DOHH2 (cell line): ENCODE data around the gene RPL28.

ENCODE experiments used
- H3F3A ChIP-seq: fragments of 200-600 bp; sonication (generic), shearing (Covaris generic); 2 replicates; pipeline ENCODE4 v1.6.0; 2016; ENCODE audit warnings: antibody characterized with exemption, mild to moderate bottlenecking; ENCODE audit not compliant: control insufficient read depth, insufficient read depth
- H3K27ac ChIP-seq: fragments of 200-600 bp; sonication (generic); 2 replicates; pipeline ENCODE4 v1.5.1; 2014; ENCODE audit warnings: low read depth, mild to moderate bottlenecking, low read length, moderate library complexity
- H3K27me3 ChIP-seq: fragments of 200-600 bp; sonication (generic); 2 replicates; pipeline ENCODE4 v1.6.1; 2014; ENCODE audit warnings: mild to moderate bottlenecking, low read length, mixed read lengths; ENCODE audit not compliant: control insufficient read depth
- H3K36me3 ChIP-seq: fragments of 200-600 bp; sonication (generic); 2 replicates; pipeline ENCODE4 v1.6.1; 2014; ENCODE audit warnings: mild to moderate bottlenecking, low read length, moderate library complexity, mixed read lengths; ENCODE audit not compliant: control insufficient read depth
- H3K4me1 ChIP-seq: fragments of 200-600 bp; sonication (generic); 2 replicates; pipeline ENCODE4 v1.6.1; 2014; ENCODE audit warnings: mild to moderate bottlenecking, low read length, mixed read lengths; ENCODE audit not compliant: control insufficient read depth
- H3K4me2 ChIP-seq: fragments of 200-600 bp; sonication (generic); 2 replicates; pipeline ENCODE4 v1.6.0; 2014; ENCODE audit warnings: mild to moderate bottlenecking, low read length, moderate library complexity
- H3K4me3 ChIP-seq: fragments of 200-600 bp; sonication (generic); 2 replicates; pipeline ENCODE4 v1.5.1; 2014; ENCODE audit warnings: mild to moderate bottlenecking, low read length, mixed read lengths
- H3K79me2 ChIP-seq: fragments of 200-600 bp; sonication (generic); 2 replicates; pipeline ENCODE4 v1.6.1; 2014; ENCODE audit warnings: mild to moderate bottlenecking, low read length, mixed read lengths; ENCODE audit not compliant: control insufficient read depth
- H3K9me2 ChIP-seq: fragments of 200-600 bp; sonication (generic); replicated peaks from 2 replicates; pipeline ENCODE4 v1.6.1; 2014; ENCODE audit warnings: mild to moderate bottlenecking, low read length, mixed read lengths; ENCODE audit not compliant: control insufficient read depth
- H3K9me3 ChIP-seq: fragments of 200-600 bp; sonication (generic); 2 replicates; pipeline ENCODE4 v1.6.1; 2014; ENCODE audit warnings: antibody characterized with exemption, low read length, mixed read lengths; ENCODE audit not compliant: control insufficient read depth, insufficient read depth
- H4K20me1 ChIP-seq: fragments of 200-600 bp; sonication (generic); 2 replicates; pipeline ENCODE4 v1.6.0; 2014; ENCODE audit warnings: low read depth, mild to moderate bottlenecking, antibody characterized with exemption, low read length, moderate library complexity; ENCODE audit not compliant: control insufficient read depth, insufficient read depth
- EZH2phosphoT487 ChIP-seq: fragments of 200-600 bp; sonication (generic); IDR thresholded peaks from 2 replicates; pipeline ENCODE4 v1.6.1; 2017; ENCODE audit warnings: borderline replicate concordance, mild to moderate bottlenecking, antibody characterized with exemption, low read length, moderate library complexity, mixed read lengths
- TF ChIP-seq, protein P1 (sequence below): fragments of 200-600 bp; sonication (generic); IDR thresholded peaks from one replicate; pipeline ENCODE4 v1.5.1; 2014; ENCODE audit warnings: antibody characterized with exemption, mild to moderate bottlenecking, low read depth, low read length; ENCODE audit not compliant: poor library complexity, severe bottlenecking

RPL28 gene

DNA sequence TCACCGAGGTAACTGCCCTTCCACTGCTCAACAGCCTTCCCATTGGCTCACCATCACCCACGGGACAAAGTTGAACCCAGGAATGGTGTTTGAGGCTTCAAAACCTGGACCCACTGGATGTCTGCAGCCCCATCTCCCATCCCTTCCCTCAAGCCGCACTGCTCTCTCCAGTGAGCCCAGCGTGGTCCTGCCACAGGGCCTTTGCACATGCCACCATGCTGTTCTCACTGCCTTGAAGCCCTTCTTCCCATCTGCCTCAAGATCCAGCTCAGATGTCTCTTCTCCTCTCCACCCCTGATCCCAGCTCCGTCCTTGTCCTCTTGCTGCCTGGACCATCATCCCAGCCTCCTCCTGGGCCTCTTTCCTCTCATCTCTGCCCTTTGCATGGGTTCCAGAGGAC is 53.3 kb downstream of the RPL28 start:
- Histone ChIP-seq H3K36me3 (no peaks in the 10 kb centered on the region), H3F3A (peaks cover 5% of the 10 kb centered on the region; the same call in 1 of the 2 replicates), H3K4me1 (peaks cover 15% of the 10 kb centered on the region), H3K79me2 (no peaks in the 10 kb centered on the region), H3K9me2 (no peaks in the 10 kb centered on the region), H3K27me3 (peaks cover 25% of the 10 kb centered on the region), H3K4me3 (no peak overlapping the region), H3K9me3 (no peaks in the 10 kb centered on the region), H4K20me1 (no peaks in the 10 kb centered on the region; the same call in 1 of the 2 replicates), H3K4me2 (no peak overlapping the region), H3K27ac (no peak overlapping the region)
- TF ChIP-seq, protein P1, sequence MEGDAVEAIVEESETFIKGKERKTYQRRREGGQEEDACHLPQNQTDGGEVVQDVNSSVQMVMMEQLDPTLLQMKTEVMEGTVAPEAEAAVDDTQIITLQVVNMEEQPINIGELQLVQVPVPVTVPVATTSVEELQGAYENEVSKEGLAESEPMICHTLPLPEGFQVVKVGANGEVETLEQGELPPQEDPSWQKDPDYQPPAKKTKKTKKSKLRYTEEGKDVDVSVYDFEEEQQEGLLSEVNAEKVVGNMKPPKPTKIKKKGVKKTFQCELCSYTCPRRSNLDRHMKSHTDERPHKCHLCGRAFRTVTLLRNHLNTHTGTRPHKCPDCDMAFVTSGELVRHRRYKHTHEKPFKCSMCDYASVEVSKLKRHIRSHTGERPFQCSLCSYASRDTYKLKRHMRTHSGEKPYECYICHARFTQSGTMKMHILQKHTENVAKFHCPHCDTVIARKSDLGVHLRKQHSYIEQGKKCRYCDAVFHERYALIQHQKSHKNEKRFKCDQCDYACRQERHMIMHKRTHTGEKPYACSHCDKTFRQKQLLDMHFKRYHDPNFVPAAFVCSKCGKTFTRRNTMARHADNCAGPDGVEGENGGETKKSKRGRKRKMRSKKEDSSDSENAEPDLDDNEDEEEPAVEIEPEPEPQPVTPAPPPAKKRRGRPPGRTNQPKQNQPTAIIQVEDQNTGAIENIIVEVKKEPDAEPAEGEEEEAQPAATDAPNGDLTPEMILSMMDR = no peak
- no peak for TF ChIP-seq EZH2phosphoT487

DNA sequence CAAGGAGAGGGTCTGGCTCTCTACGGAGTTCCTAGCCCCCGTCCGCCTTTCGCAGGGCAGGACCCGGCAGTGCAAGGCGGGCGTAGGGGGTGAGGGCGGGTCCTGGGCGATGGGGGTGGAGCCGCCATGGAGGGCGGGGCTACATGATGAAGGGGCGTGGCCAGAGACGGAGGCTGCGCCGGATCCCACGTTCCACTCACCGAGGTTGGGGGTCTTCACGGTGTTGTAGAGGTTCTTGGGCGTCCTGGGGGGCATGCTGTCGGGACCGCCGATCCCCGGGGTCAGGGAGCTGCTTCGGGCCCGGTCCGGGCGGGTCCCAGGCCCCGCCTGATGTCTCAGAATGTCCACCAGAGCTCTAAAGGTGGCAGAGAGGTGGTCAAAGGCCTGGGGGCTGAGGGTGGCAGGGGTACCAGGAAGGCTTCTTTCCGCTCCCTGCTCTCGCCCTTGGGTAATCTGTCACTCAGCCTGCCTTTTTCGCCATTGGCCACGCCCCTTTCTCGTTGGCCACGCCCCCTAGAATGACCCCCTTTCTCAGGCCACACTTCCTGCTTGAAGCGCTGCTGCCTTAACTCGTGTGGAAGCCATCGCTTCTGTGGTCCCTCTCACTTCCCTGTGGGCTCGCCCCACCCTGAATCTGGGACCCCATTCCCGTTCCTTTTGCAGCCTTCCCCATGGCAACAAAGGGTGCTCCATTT is 54.8 kb downstream of the RPL28 start:
- Histone ChIP-seq H3K27ac (no peak overlapping the region), H3K27me3 (peaks cover 32% of the 10 kb centered on the region), H3K79me2 (no peaks in the 10 kb centered on the region), H3K9me2 (no peaks in the 10 kb centered on the region), H3K4me2 (peak overlapping the region; percentile 42), H3K4me3 (no peak overlapping the region), H3K36me3 (no peaks in the 10 kb centered on the region), H3F3A (peaks cover 5% of the 10 kb centered on the region; the same call in 1 of the 2 replicates), H3K4me1 (peaks cover 15% of the 10 kb centered on the region), H4K20me1 (no peaks in the 10 kb centered on the region; the same call in 1 of the 2 replicates), H3K9me3 (no peaks in the 10 kb centered on the region)
- TF ChIP-seq, protein P1 = no peak
- no peak for TF ChIP-seq EZH2phosphoT487

DNA sequence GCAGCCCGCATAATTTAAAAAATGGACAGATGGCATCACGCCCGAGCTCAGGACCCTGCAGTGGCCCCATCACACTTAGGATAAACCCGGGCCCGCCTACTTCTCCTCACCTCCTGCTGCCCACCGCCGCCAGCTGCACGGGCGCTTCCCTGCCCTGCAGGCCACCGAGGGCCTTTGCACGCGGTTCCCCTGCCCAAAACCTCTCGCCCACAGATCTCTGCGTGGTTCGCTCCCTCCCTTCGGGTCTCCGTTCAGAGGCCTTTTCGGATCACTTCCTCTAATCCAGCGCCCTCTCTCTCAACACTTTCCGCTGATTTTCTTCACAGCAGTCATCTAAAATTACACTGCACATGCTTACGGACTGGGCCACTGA is 55.6 kb downstream of the RPL28 start:
- H3K79me2 ChIP-seq = no peaks in the 10 kb centered on the region
- no peaks in the 10 kb centered on the region for H3K9me2 ChIP-seq
- no peak for TF ChIP-seq EZH2phosphoT487
- TF ChIP-seq, protein P1 = no peak
- H3K4me1 ChIP-seq = peaks cover 15% of the 10 kb centered on the region
- no peak overlapping the region for H3K27ac ChIP-seq
- H4K20me1 ChIP-seq = no peaks in the 10 kb centered on the region; the same call in 1 of the 2 replicates
- peak overlapping the region; percentile 42 for H3K4me2 ChIP-seq
- H3K27me3 ChIP-seq = peaks cover 32% of the 10 kb centered on the region
- H3K36me3 ChIP-seq = no peaks in the 10 kb centered on the region
- H3F3A ChIP-seq = peaks cover 5% of the 10 kb centered on the region; the same call in 1 of the 2 replicates
- no peaks in the 10 kb centered on the region for H3K9me3 ChIP-seq
- no peak overlapping the region for H3K4me3 ChIP-seq
